Neural cell (in vitro differentiated cells): ENCODE measurements around the gene HEYL.
A peak's percentile ranks its signal among the peaks of the same experiment; 100 is the strongest.

Experiments used
- CTCF ChIP-seq: fragments of 450-650 bp; IDR thresholded peaks from 2 replicates; pipeline ENCODE4 v1.5.1; 2014; ENCODE audit warnings: antibody characterized with exemption, mild to moderate bottlenecking, moderate library complexity; ENCODE audit not compliant: poor library complexity, severe bottlenecking
- EP300 ChIP-seq: fragments of 450-650 bp; conservative IDR thresholded peaks from 2 replicates; pipeline ENCODE4 v1.6.1; 2014; ENCODE audit warnings: antibody characterized with exemption, mild to moderate bottlenecking, moderate library complexity; ENCODE audit not compliant: poor library complexity, severe bottlenecking
- EZH2 ChIP-seq: fragments of 200-600, 300-800 bp; shearing (Covaris generic), sonication (generic); IDR thresholded peaks from 2 replicates; pipeline ENCODE4 v1.6.1; 2014; ENCODE audit warnings: antibody characterized with exemption, low read length, borderline replicate concordance, mild to moderate bottlenecking; ENCODE audit not compliant: insufficient read depth, poor library complexity, severe bottlenecking
- MXI1 ChIP-seq: fragments of 450-650 bp; conservative IDR thresholded peaks from 2 replicates; pipeline ENCODE4 v1.6.1; 2014; ENCODE audit warnings: antibody characterized with exemption, mild to moderate bottlenecking; ENCODE audit not compliant: poor library complexity, severe bottlenecking
- POLR2AphosphoS5 ChIP-seq: IDR thresholded peaks from 2 replicates; pipeline ENCODE4 v1.6.1; 2012
- RAD21 ChIP-seq: fragments of 450-650 bp; conservative IDR thresholded peaks from 2 replicates; pipeline ENCODE4 v1.6.1; 2014; ENCODE audit warnings: antibody characterized with exemption, mild to moderate bottlenecking, moderate library complexity
- REST ChIP-seq: IDR thresholded peaks from 2 replicates; pipeline ENCODE4 v1.6.1; 2012; ENCODE audit warnings: borderline replicate concordance
- SMC3 ChIP-seq: fragments of 450-650 bp; conservative IDR thresholded peaks from 2 replicates; pipeline ENCODE4 v1.6.1; 2014; ENCODE audit warnings: antibody characterized with exemption, mild to moderate bottlenecking, moderate library complexity; ENCODE audit not compliant: poor library complexity
- TAF1 ChIP-seq: IDR thresholded peaks from 2 replicates; pipeline ENCODE4 v1.6.1; 2012; ENCODE audit warnings: low read depth

GRCh38 chr1:39653546-39654031 is 14.1 kb upstream of the HEYL start:
- peak; percentile 94 for TF ChIP-seq CTCF
- no peak for TF ChIP-seq EP300
- TF ChIP-seq EZH2, result no peak
- TF ChIP-seq REST, result no peak
- peak; percentile 84 for TF ChIP-seq SMC3
- no peak for TF ChIP-seq TAF1
- peak; percentile 18 for TF ChIP-seq MXI1
- TF ChIP-seq POLR2AphosphoS5, result no peak
- TF ChIP-seq RAD21, result peak; percentile 88
